ENCODE results near the gene POLQ. TPM values are rescaled to one million over a fixed set of nuclear protein-coding genes. Genes with fewer than 3 reads are reported as not detected.

POLQ gene
- total and polyA plus RNA-seq, 2 of the 8 experiments (the other 6 are each of a cell fraction or from before 2014, with no cell fraction given): 3.6 to 15.3 TPM

DNA sequence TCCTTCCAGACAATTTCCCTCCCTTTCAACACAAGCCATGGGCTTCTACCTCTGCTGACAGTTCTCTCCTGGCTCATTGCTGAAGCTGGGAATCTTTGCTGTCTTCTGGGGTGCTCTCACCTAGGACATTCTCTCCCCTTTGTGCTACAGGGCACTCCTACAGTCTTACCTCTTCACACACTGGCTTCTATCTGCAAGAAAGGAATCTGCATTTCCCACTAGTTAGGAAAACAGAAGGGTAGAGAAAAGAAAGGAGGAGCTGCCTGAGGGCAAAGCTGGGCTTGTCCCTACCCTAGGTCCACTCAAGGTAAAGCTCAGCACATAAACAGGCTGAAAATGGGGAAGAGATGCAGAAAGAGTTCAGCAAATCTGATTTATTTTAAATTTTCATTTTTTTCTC is 16.4 kb upstream of the POLQ start:
- Histone ChIP-seq H3K4me3 (ENCODE audit: extremely low read depth in 1 of 4, insufficient read depth in 2 of 4, low read depth in 3 of 4, low read length in 4 of 4) (no peak overlapping the region), H2AFZ (ENCODE audit: low read length) (peak overlapping the region; percentile 85), H2BK5ac (ENCODE audit: low read depth, low read length) (no peak overlapping the region), H4K20me1 (replicated peaks in 1 of 2; ENCODE audit: control insufficient read depth in 1 of 2, insufficient read depth in 2 of 2, low read length in 2 of 2) (no peaks in the 10 kb centered on the region), H3K23ac (ENCODE audit: insufficient read length) (no peak overlapping the region), H4K8ac (ENCODE audit: extremely low read depth, insufficient read depth, low read length) (no peak overlapping the region), H2AK5ac (ENCODE audit: low read depth, low read length) (no peak overlapping the region), H4K91ac (replicated peaks; ENCODE audit: insufficient read length, low read length) (no peak overlapping the region), H2BK20ac (ENCODE audit: low read length) (no peak overlapping the region), H4K5ac (ENCODE audit: insufficient read length, low read depth, low read length) (no peak overlapping the region), H3K79me2 (ENCODE audit: control insufficient read depth in 1 of 2, insufficient read depth in 2 of 2, low read length in 2 of 2) (no peaks in the 10 kb centered on the region), H3K56ac (replicated peaks; ENCODE audit: insufficient read length, low read depth, low read length) (no peak overlapping the region), H3K9me3 (ENCODE audit: insufficient read depth in 2 of 2, low read depth in 1 of 2, low read length in 1 of 2) (no peaks in the 10 kb centered on the region), H3K23me2 (ENCODE audit: low read depth, low read length) (no peaks in the 10 kb centered on the region), H3K27me3 (replicated peaks in 1 of 4; ENCODE audit: control insufficient read depth in 3 of 4, extremely low read depth in 1 of 4, insufficient read depth in 3 of 4, low read length in 3 of 4) (no peaks in the 10 kb centered on the region; a peak in 1 of 7 replicates), H3K27ac (ENCODE audit: low read depth, low read length) (no peak overlapping the region), H3K4ac (replicated peaks; ENCODE audit: insufficient read length, low read depth, low read length) (no peak overlapping the region), H3K14ac (ENCODE audit: insufficient read length) (no peak overlapping the region), H2BK12ac (ENCODE audit: low read depth, low read length) (0 out of 2 replicates have a peak overlapping the region, but pooled peaks have one; percentile 2), H3K4me1 (replicated peaks in 1 of 4; ENCODE audit: control insufficient read depth in 3 of 4, insufficient read depth in 4 of 4, low read length in 3 of 4) (peaks cover 3 to 8% (median 4%) of the 10 kb centered on the region in 4 experiments; a peak in 4 of 7 replicates), H3K36me3 (ENCODE audit: control insufficient read depth in 2 of 4, insufficient read depth in 4 of 4, low read length in 3 of 4) (no peaks in the 10 kb centered on the region), H2BK15ac (ENCODE audit: low read length) (no peak overlapping the region; the same call in 1 of the 2 replicates), H3K4me2 (ENCODE audit: insufficient read depth in 1 of 2, low read depth in 2 of 2, low read length in 2 of 2) (peak overlapping the region; percentile 7 to 49; a peak in 2 of 4 replicates), H3K18ac (ENCODE audit: extremely low read depth, low read length) (peak overlapping the region; percentile 48; the same call in 1 of the 2 replicates), H3K79me1 (ENCODE audit: low read depth, low read length) (no peaks in the 10 kb centered on the region), H3K9ac (replicated peaks in 1 of 4; ENCODE audit: extremely low read depth in 1 of 4, low read depth in 3 of 4, low read length in 3 of 4) (no peak overlapping the region), H2BK120ac (replicated peaks; ENCODE audit: low read depth, low read length) (no peak overlapping the region)
- CTCF ChIA-PET (ENCODE audit: partially characterized antibody): interaction anchor here (1.3 kb wide), 1 partner anchor 15 kb away, joined by 3 read pairs; no protein-coding TSS in a partner anchor
- POLR2A ChIA-PET (ENCODE audit: partially characterized antibody): interaction anchor here (1.5 to 1.6 kb wide), 2 partner anchors 34 to 36 kb away, joined by 3 to 7 read pairs; no protein-coding TSS in a partner anchor
- FAIRE-seq (no peak), DNase-seq (ENCODE audit: low read depth in 1 of 2, low spot score in 2 of 2) (no peak)
- TF ChIP-seq CHD2 (IDR thresholded peaks at IDR 0.05; ENCODE audit: low read length) (no peak), KDM1A (IDR thresholded peaks at IDR 0.05; ENCODE audit: borderline replicate concordance, low read length) (no peak), SUZ12 (IDR thresholded peaks at IDR 0.05; ENCODE audit: low read length) (no peak), TAF7 (optimal IDR thresholded peaks at IDR 0.05; ENCODE audit: borderline replicate concordance, low read depth, low read length) (no peak), ASH2L (IDR thresholded peaks at IDR 0.05; ENCODE audit: low read length) (no peak)
